ENCODE measurements around the gene SLC9A7. TPM values are rescaled to one million over a fixed set of nuclear protein-coding genes. Genes with fewer than 3 reads are reported as not detected.

The SLC9A7 gene
- total and polyA plus RNA-seq, 7 experiments from 2014 or later, result 1.3 to 11.3 (median 3.2) TPM

- Histone ChIP-seq H3K36me3 (ENCODE audit: control insufficient read depth in 2 of 3, insufficient read depth in 3 of 3, low read length in 3 of 3) (no peaks in the 10 kb centered on the region), H3K9me3 (ENCODE audit: control insufficient read depth in 2 of 3, low read length in 3 of 3) (no peaks in the 10 kb centered on the region), H3K4me1 (ENCODE audit: control insufficient read depth in 2 of 2, insufficient read depth in 2 of 2, low read length in 2 of 2) (no peaks in the 10 kb centered on the region), H3K4me3 (ENCODE audit: low read length) (no peak overlapping the region), H3K27ac (ENCODE audit: low read depth, low read length) (no peak overlapping the region), H3K27me3 (ENCODE audit: control insufficient read depth in 2 of 2, insufficient read depth in 2 of 2, low read length in 2 of 2) (no peaks in the 10 kb centered on the region)
- Mint-ChIP-seq H3K27ac (no peak overlapping the region), H3K27me3 (no peaks in the 10 kb centered on the region), H3K4me3 (no peak overlapping the region), H3K9me3 (peaks cover 0 to 2% (median 0%) of the 10 kb centered on the region in 11 donors), H3K4me1 (peaks cover 0 to 11% (median 0%) of the 10 kb centered on the region in 7 donors), H3K36me3 (peaks cover 0 to 10% (median 0%) of the 10 kb centered on the region in 5 donors)
- no peak for DNase-seq
- ATAC-seq, result no peak
- ChIA-PET POLR2A (no interaction called here), CTCF (no interaction called here)
- intact Hi-C loops (cut with micrococcal nuclease), result no loop called here
These were observed 60.2 kb downstream of the SLC9A7 start for GRCh38 chrX:46698691-46699090.

GRCh38 chrX:46695491-46695890 is 63.4 kb downstream of the SLC9A7 start:
- intact Hi-C loops (cut with micrococcal nuclease), result no loop called here
- Histone ChIP-seq H3K27ac (ENCODE audit: low read depth, low read length) (no peak overlapping the region), H3K4me1 (ENCODE audit: control insufficient read depth in 2 of 2, insufficient read depth in 2 of 2, low read length in 2 of 2) (no peaks in the 10 kb centered on the region), H3K4me3 (ENCODE audit: low read length) (no peak overlapping the region), H3K9me3 (ENCODE audit: control insufficient read depth in 2 of 3, low read length in 3 of 3) (no peaks in the 10 kb centered on the region), H3K36me3 (ENCODE audit: control insufficient read depth in 2 of 3, insufficient read depth in 3 of 3, low read length in 3 of 3) (no peaks in the 10 kb centered on the region), H3K27me3 (ENCODE audit: control insufficient read depth in 2 of 2, insufficient read depth in 2 of 2, low read length in 2 of 2) (no peaks in the 10 kb centered on the region)
- Mint-ChIP-seq H3K36me3 (peaks cover 0 to 3% (median 0%) of the 10 kb centered on the region in 5 donors), H3K27me3 (no peaks in the 10 kb centered on the region), H3K4me1 (no peaks in the 10 kb centered on the region), H3K27ac (no peak overlapping the region), H3K4me3 (no peak overlapping the region), H3K9me3 (peaks cover 0 to 2% (median 0%) of the 10 kb centered on the region in 11 donors)
- CTCF ChIA-PET, result no interaction called here
- POLR2A ChIA-PET, result no interaction called here
- DNase-seq (no peak), ATAC-seq (no peak)

GRCh38 chrX:46694549-46694948 is 64.4 kb downstream of the SLC9A7 start:
- H3K4me3 Mint-ChIP-seq, result no peak overlapping the region
- no peak overlapping the region for H3K4me3 ChIP-seq (ENCODE audit: low read length)
- H3K4me1 ChIP-seq (ENCODE audit: control insufficient read depth in 2 of 2, insufficient read depth in 2 of 2, low read length in 2 of 2), result no peaks in the 10 kb centered on the region
- CTCF ChIA-PET, result no interaction called here
- no peaks in the 10 kb centered on the region for H3K27me3 ChIP-seq (ENCODE audit: control insufficient read depth in 2 of 2, insufficient read depth in 2 of 2, low read length in 2 of 2)
- peaks cover 0 to 1% (median 0%) of the 10 kb centered on the region in 11 donors for H3K9me3 Mint-ChIP-seq
- no peaks in the 10 kb centered on the region for H3K4me1 Mint-ChIP-seq
- no peak for DNase-seq
- H3K36me3 ChIP-seq (ENCODE audit: control insufficient read depth in 2 of 3, insufficient read depth in 3 of 3, low read length in 3 of 3), result no peaks in the 10 kb centered on the region
- H3K27ac Mint-ChIP-seq, result no peak overlapping the region
- no peaks in the 10 kb centered on the region for H3K27me3 Mint-ChIP-seq
- intact Hi-C loops (cut with micrococcal nuclease), result no loop called here
- no peak overlapping the region for H3K27ac ChIP-seq (ENCODE audit: low read depth, low read length)
- no peaks in the 10 kb centered on the region for H3K9me3 ChIP-seq (ENCODE audit: control insufficient read depth in 2 of 3, low read length in 3 of 3)
- H3K36me3 Mint-ChIP-seq, result peaks cover 0 to 4% (median 0%) of the 10 kb centered on the region in 5 donors
- ATAC-seq, result no peak
- POLR2A ChIA-PET, result no interaction called here

- no peak overlapping the region for H3K27ac ChIP-seq (ENCODE audit: low read depth, low read length)
- H3K36me3 ChIP-seq (ENCODE audit: control insufficient read depth in 2 of 3, insufficient read depth in 3 of 3, low read length in 3 of 3), result no peaks in the 10 kb centered on the region
- Mint-ChIP-seq H3K27ac (no peak overlapping the region), H3K4me3 (no peak overlapping the region), H3K27me3 (no peaks in the 10 kb centered on the region), H3K36me3 (peaks cover 0 to 4% (median 0%) of the 10 kb centered on the region in 5 donors), H3K9me3 (peaks cover 0 to 1% (median 0%) of the 10 kb centered on the region in 11 donors), H3K4me1 (no peaks in the 10 kb centered on the region)
- no peaks in the 10 kb centered on the region for H3K9me3 ChIP-seq (ENCODE audit: control insufficient read depth in 2 of 3, low read length in 3 of 3)
- H3K27me3 ChIP-seq (ENCODE audit: control insufficient read depth in 2 of 2, insufficient read depth in 2 of 2, low read length in 2 of 2), result no peaks in the 10 kb centered on the region
- DNase-seq (no peak), ATAC-seq (no peak)
- no peak overlapping the region for H3K4me3 ChIP-seq (ENCODE audit: low read length)
- intact Hi-C loops (cut with micrococcal nuclease), result no loop called here
- ChIA-PET CTCF (interaction anchor here (0.6 kb wide), 1 partner anchor 208 kb away, joined by 3 read pairs; no protein-coding TSS in a partner anchor), POLR2A (no interaction called here)
- no peaks in the 10 kb centered on the region for H3K4me1 ChIP-seq (ENCODE audit: control insufficient read depth in 2 of 2, insufficient read depth in 2 of 2, low read length in 2 of 2)
These were observed 65.8 kb downstream of the SLC9A7 start for GRCh38 chrX:46693149-46693548.

GRCh38 chrX:46690818-46691217 is 68.1 kb downstream of the SLC9A7 start:
- Mint-ChIP-seq H3K9me3 (peaks cover 0 to 1% (median 0%) of the 10 kb centered on the region in 11 donors), H3K4me1 (peaks cover 0 to 8% (median 0%) of the 10 kb centered on the region in 7 donors), H3K4me3 (no peak overlapping the region), H3K27me3 (no peaks in the 10 kb centered on the region), H3K27ac (no peak overlapping the region), H3K36me3 (peaks cover 0 to 4% (median 0%) of the 10 kb centered on the region in 5 donors)
- CTCF ChIA-PET, result no interaction called here
- ATAC-seq, result no peak
- Histone ChIP-seq H3K27me3 (ENCODE audit: control insufficient read depth in 2 of 2, insufficient read depth in 2 of 2, low read length in 2 of 2) (no peaks in the 10 kb centered on the region), H3K4me1 (ENCODE audit: control insufficient read depth in 2 of 2, insufficient read depth in 2 of 2, low read length in 2 of 2) (no peaks in the 10 kb centered on the region), H3K36me3 (ENCODE audit: control insufficient read depth in 2 of 3, insufficient read depth in 3 of 3, low read length in 3 of 3) (no peaks in the 10 kb centered on the region), H3K4me3 (ENCODE audit: low read length) (no peak overlapping the region), H3K9me3 (ENCODE audit: control insufficient read depth in 2 of 3, low read length in 3 of 3) (no peaks in the 10 kb centered on the region), H3K27ac (ENCODE audit: low read depth, low read length) (no peak overlapping the region)
- intact Hi-C loops (cut with micrococcal nuclease), result no loop called here
- DNase-seq, result no peak
- POLR2A ChIA-PET, result no interaction called here

- Histone ChIP-seq H3K36me3 (ENCODE audit: control insufficient read depth in 2 of 3, insufficient read depth in 3 of 3, low read length in 3 of 3) (no peaks in the 10 kb centered on the region), H3K27me3 (ENCODE audit: control insufficient read depth in 2 of 2, insufficient read depth in 2 of 2, low read length in 2 of 2) (no peaks in the 10 kb centered on the region), H3K4me1 (ENCODE audit: control insufficient read depth in 2 of 2, insufficient read depth in 2 of 2, low read length in 2 of 2) (no peaks in the 10 kb centered on the region), H3K4me3 (ENCODE audit: low read length) (no peak overlapping the region), H3K27ac (ENCODE audit: low read depth, low read length) (no peak overlapping the region), H3K9me3 (ENCODE audit: control insufficient read depth in 2 of 3, low read length in 3 of 3) (no peaks in the 10 kb centered on the region)
- ChIA-PET POLR2A (interaction anchor here (0.6 kb wide), 1 partner anchor 468 kb away, joined by 3 read pairs; no protein-coding TSS in a partner anchor), CTCF (no interaction called here)
- Mint-ChIP-seq H3K36me3 (peaks cover 0 to 3% (median 0%) of the 10 kb centered on the region in 5 donors), H3K4me3 (no peak overlapping the region), H3K27me3 (no peaks in the 10 kb centered on the region), H3K9me3 (peaks cover 0 to 2% (median 0%) of the 10 kb centered on the region in 11 donors), H3K4me1 (peaks cover 0 to 15% (median 0%) of the 10 kb centered on the region in 7 donors), H3K27ac (no peak overlapping the region)
- ATAC-seq (no peak), DNase-seq (no peak)
- intact Hi-C loops (cut with micrococcal nuclease), result loop anchor here (5.0 to 10.0 kb wide), 4 partner anchors 45 to 243 kb away; partner anchors contain the start of genes CHST7 (in 1 of the 2) and ZNF674 (in 1 of the 2)
These were observed 71.3 kb downstream of the SLC9A7 start for GRCh38 chrX:46687619-46688018.

- Histone ChIP-seq H3K36me3 (ENCODE audit: control insufficient read depth in 2 of 3, insufficient read depth in 3 of 3, low read length in 3 of 3) (no peaks in the 10 kb centered on the region), H3K4me3 (ENCODE audit: low read length) (no peak overlapping the region), H3K4me1 (ENCODE audit: control insufficient read depth in 2 of 2, insufficient read depth in 2 of 2, low read length in 2 of 2) (no peaks in the 10 kb centered on the region), H3K27me3 (ENCODE audit: control insufficient read depth in 2 of 2, insufficient read depth in 2 of 2, low read length in 2 of 2) (no peaks in the 10 kb centered on the region), H3K9me3 (ENCODE audit: control insufficient read depth in 2 of 3, low read length in 3 of 3) (no peaks in the 10 kb centered on the region), H3K27ac (ENCODE audit: low read depth, low read length) (no peak overlapping the region)
- intact Hi-C loops (cut with micrococcal nuclease), result loop anchor here (1.0 to 10.0 kb wide), 6 partner anchors 44 to 305 kb away; partner anchors contain the start of genes CHST7 (in 1 of the 2) and ZNF674 (in 1 of the 2)
- Mint-ChIP-seq H3K4me1 (peaks cover 0 to 15% (median 0%) of the 10 kb centered on the region in 7 donors), H3K36me3 (peaks cover 0 to 5% (median 0%) of the 10 kb centered on the region in 5 donors), H3K27me3 (no peaks in the 10 kb centered on the region), H3K4me3 (no peak overlapping the region), H3K9me3 (peaks cover 0 to 2% (median 0%) of the 10 kb centered on the region in 11 donors), H3K27ac (no peak overlapping the region)
- CTCF ChIA-PET, result interaction anchor here (0.6 kb wide), 2 partner anchors 230 to 404 kb away, joined by 3 to 4 read pairs; no protein-coding TSS in a partner anchor
- DNase-seq (peak in 6 of 9 donors; percentile 5 to 42 (median 28)), ATAC-seq (peak; percentile 54)
- POLR2A ChIA-PET, result no interaction called here
These were observed 72.8 kb downstream of the SLC9A7 start for GRCh38 chrX:46686003-46686645.
